Nephron (organoid): Measurements from ENCODE around the gene C1orf174.

Experiments
- H3K27ac Mint-ChIP-seq, 3 experiments: 2 replicates each; pipeline ENCODE4 v1.8.0; 2020; ENCODE audit warnings: mixed read lengths in 3 of 3, mild to moderate bottlenecking in 2 of 3, moderate library complexity in 1 of 3
- H3K27me3 Mint-ChIP-seq: 2 replicates; pipeline ENCODE4 v1.8.0; 2021; ENCODE audit warnings: low read depth, mild to moderate bottlenecking, moderate library complexity, mixed read lengths
- H3K36me3 Mint-ChIP-seq: 2 replicates; pipeline ENCODE4 v1.8.0; 2020; ENCODE audit warnings: low read depth, mixed read lengths
- H3K4me1 Mint-ChIP-seq: 2 replicates; pipeline ENCODE4 v1.8.0; 2020; ENCODE audit warnings: mixed read lengths
- H3K4me3 Mint-ChIP-seq, 3 experiments: 2 replicates each; pipeline ENCODE4 v1.8.0; 2020; ENCODE audit warnings: mild to moderate bottlenecking in 3 of 3, mixed read lengths in 3 of 3, moderate library complexity in 2 of 3
- H3K9me3 Mint-ChIP-seq: 2 replicates; pipeline ENCODE4 v1.8.0; 2020; ENCODE audit warnings: mixed read lengths
- TF ChIP-seq, protein P1 (sequence below), 3 experiments: fragments of 200-600 bp; sonication (generic); IDR thresholded peaks; one replicate each; pipeline ENCODE4 v1.5.0; 2021; ENCODE audit warnings: antibody characterized with exemption in 3 of 3; ENCODE audit not compliant: unreplicated experiment in 3 of 3

C1orf174 gene

DNA sequence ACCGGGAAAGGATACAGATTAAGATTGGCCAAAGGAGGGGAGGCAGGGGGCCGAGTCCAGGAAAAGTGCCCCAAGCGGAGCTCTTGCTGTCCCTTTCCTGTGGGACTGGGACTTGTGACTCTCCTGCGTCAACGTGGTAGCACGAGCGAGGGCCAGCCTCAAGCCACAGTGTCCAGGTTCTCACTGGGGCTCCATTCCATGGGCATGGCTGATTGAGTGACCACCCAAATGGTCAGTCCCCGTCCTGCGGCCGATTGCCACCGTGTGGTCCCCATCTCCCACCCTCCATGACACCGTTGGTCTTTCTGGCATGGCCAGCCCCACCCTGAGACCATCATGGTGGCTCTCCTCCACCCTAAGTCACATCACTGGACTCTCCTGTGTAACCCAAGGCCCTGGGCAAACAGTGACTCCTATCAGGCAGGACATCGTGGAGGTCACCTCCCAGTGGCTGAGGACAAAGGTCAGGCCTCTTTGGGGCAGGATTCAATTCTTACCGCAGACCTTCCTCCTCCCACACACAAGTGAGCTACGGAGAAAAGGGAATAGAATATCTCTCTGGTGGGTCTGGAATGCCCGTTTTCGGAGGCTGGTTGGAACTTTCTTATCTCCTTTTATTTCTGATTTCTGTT, 8.9 kb upstream of the C1orf174 start:
- H3K27ac Mint-ChIP-seq, result no peak overlapping the region
- no peak overlapping the region for H3K4me3 Mint-ChIP-seq
- TF ChIP-seq, protein P1, sequence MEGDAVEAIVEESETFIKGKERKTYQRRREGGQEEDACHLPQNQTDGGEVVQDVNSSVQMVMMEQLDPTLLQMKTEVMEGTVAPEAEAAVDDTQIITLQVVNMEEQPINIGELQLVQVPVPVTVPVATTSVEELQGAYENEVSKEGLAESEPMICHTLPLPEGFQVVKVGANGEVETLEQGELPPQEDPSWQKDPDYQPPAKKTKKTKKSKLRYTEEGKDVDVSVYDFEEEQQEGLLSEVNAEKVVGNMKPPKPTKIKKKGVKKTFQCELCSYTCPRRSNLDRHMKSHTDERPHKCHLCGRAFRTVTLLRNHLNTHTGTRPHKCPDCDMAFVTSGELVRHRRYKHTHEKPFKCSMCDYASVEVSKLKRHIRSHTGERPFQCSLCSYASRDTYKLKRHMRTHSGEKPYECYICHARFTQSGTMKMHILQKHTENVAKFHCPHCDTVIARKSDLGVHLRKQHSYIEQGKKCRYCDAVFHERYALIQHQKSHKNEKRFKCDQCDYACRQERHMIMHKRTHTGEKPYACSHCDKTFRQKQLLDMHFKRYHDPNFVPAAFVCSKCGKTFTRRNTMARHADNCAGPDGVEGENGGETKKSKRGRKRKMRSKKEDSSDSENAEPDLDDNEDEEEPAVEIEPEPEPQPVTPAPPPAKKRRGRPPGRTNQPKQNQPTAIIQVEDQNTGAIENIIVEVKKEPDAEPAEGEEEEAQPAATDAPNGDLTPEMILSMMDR (IDR thresholded peaks at IDR 0.05; ENCODE audit: unreplicated experiment in 3 of 3), result no peak

DNA sequence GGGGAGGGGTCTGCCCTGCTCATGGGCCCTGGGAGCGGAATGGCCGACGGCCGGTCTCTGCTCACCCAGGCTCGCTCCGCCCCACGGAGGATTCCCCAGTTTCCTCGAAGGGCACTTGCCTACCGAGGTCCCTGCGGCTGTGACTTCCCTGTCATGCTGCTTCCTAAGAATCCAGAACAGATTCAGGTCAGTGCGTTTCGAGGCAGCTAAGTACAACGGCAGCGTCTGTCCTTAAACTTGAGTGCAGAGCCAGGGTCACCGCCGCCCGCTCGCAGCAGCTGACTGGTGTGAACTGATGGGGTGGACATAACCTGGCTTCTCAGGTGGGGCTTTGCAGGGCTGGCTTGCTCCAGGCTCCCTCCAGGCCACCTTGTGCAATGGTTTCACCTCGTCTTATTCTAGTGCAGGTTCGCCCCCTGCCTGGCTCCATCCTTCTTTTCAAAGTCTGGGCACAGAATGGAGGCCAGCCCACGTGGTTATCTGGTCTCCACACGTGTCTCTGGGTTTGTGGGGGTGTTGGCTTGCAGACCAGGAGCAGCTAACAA, 7.6 kb upstream of the C1orf174 start:
- Mint-ChIP-seq H3K36me3 (no peaks in the 10 kb centered on the region), H3K4me1 (peaks cover 33% of the 10 kb centered on the region), H3K27ac (no peak overlapping the region), H3K4me3 (no peak overlapping the region), H3K9me3 (no peaks in the 10 kb centered on the region), H3K27me3 (peaks cover 31% of the 10 kb centered on the region)
- TF ChIP-seq, protein P1 (IDR thresholded peaks at IDR 0.05; ENCODE audit: unreplicated experiment in 3 of 3), result no peak

More for the DNA sequence above, 8.9 kb upstream of the C1orf174 start:
- H3K9me3 Mint-ChIP-seq, result no peaks in the 10 kb centered on the region
- H3K4me1 Mint-ChIP-seq, result peaks cover 20% of the 10 kb centered on the region
- H3K27me3 Mint-ChIP-seq, result peaks cover 28% of the 10 kb centered on the region
- H3K36me3 Mint-ChIP-seq, result no peaks in the 10 kb centered on the region

DNA sequence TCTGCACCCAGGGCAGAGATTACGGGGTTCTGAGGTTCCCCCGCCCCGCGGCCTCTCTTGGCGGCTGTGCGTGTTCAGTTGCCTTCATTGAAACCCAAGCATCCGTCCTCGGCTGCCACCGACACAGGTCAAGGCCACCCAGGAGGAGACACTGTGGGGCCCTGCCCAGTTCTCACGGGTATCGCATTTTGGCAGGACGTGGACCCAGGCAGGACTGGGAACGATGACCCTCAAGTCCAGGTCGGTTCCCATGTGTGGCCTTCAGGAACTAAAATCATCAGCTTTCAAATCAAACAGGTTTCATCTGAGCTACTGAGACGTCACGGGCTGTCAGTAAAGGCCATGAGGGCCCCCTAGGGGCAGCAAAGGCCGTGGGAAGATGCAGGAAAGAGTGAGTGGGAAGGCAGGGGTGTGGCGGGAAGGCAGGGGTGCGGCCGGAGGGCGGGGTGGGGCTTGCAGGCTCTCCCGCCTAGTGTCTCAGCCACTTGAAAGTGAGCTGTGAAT, 7.0 kb upstream of the C1orf174 start:
- no peak overlapping the region for H3K27ac Mint-ChIP-seq
- H3K36me3 Mint-ChIP-seq, result no peaks in the 10 kb centered on the region
- H3K27me3 Mint-ChIP-seq, result peaks cover 31% of the 10 kb centered on the region
- peaks cover 37% of the 10 kb centered on the region for H3K4me1 Mint-ChIP-seq
- TF ChIP-seq, protein P1 (IDR thresholded peaks at IDR 0.05; ENCODE audit: unreplicated experiment in 3 of 3), result no peak
- no peaks in the 10 kb centered on the region for H3K9me3 Mint-ChIP-seq
- H3K4me3 Mint-ChIP-seq, result no peak overlapping the region

DNA sequence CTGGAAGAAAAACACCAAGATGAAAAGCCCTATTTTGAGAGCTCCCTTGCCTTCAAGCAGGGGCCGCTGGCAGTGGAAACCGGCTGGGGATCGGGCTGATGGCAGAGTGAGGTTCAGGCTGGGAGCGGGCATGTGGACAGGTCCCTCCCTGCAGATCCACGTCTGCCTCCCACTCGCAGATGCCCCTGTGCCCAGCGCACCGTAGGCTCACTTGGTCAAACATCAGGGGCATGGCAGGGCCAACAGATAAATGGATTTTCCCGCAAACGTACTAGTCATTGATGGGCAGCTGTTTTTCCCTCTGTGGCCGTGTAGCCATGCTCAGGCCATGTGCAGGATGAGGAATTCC, 6.6 kb upstream of the C1orf174 start:
- TF ChIP-seq, protein P1 (IDR thresholded peaks at IDR 0.05; ENCODE audit: unreplicated experiment in 3 of 3), result no peak
- Mint-ChIP-seq H3K27me3 (peaks cover 28% of the 10 kb centered on the region), H3K36me3 (no peaks in the 10 kb centered on the region), H3K4me1 (peaks cover 37% of the 10 kb centered on the region), H3K4me3 (no peak overlapping the region), H3K9me3 (no peaks in the 10 kb centered on the region), H3K27ac (no peak overlapping the region)

DNA sequence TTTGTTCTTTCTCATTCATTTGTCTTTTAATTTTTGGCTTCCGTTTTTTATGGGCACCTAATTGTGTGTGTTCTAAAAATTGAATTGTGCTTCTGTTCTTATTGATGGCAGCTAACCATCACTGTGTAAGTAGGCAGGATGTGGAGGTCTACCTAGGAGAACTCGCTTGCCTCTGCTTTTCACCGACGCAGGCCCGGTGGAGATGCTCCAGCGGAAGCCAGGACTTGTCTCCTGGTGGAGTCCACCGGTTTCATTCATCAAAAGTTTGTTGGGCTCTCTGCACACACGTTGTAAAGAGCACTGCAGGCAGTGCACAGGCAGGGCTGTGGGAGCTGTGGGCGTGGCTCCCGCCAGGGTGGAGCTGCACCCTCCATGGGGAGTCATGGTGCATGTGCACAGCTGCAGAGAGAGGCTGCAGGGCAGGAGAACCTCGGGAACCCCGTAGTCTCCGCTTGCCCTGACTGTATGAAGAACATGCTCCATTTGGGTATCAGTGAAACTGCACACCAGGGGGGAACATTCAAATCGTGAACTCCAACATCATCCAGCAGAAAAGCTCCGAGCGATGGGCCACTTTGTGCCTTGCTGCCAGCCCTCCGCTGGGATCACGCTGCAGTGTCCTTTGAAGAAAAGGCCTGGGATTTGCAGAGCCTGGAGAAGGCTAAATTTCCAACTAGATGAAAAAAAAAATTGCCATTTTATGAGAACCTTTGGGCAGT, 6.0 kb upstream of the C1orf174 start:
- H3K27ac Mint-ChIP-seq, result no peak overlapping the region

More for the DNA sequence above, 6.0 kb upstream of the C1orf174 start:
- TF ChIP-seq, protein P1 (IDR thresholded peaks at IDR 0.05; ENCODE audit: unreplicated experiment in 3 of 3), result no peak
- H3K9me3 Mint-ChIP-seq, result no peaks in the 10 kb centered on the region
- H3K4me1 Mint-ChIP-seq, result peaks cover 37% of the 10 kb centered on the region
- H3K4me3 Mint-ChIP-seq, result peak overlapping the region in 1 of 3 experiments; percentile 44
- H3K36me3 Mint-ChIP-seq, result no peaks in the 10 kb centered on the region
- peaks cover 24% of the 10 kb centered on the region for H3K27me3 Mint-ChIP-seq
